Measurements from ENCODE around the gene POM121C.
"Not testable (repeated sequence)": the region's sequence is repeated elsewhere in the genome, so short reads cannot be mapped to it uniquely, and the experiment has no call there.

The POM121C gene

DNA sequence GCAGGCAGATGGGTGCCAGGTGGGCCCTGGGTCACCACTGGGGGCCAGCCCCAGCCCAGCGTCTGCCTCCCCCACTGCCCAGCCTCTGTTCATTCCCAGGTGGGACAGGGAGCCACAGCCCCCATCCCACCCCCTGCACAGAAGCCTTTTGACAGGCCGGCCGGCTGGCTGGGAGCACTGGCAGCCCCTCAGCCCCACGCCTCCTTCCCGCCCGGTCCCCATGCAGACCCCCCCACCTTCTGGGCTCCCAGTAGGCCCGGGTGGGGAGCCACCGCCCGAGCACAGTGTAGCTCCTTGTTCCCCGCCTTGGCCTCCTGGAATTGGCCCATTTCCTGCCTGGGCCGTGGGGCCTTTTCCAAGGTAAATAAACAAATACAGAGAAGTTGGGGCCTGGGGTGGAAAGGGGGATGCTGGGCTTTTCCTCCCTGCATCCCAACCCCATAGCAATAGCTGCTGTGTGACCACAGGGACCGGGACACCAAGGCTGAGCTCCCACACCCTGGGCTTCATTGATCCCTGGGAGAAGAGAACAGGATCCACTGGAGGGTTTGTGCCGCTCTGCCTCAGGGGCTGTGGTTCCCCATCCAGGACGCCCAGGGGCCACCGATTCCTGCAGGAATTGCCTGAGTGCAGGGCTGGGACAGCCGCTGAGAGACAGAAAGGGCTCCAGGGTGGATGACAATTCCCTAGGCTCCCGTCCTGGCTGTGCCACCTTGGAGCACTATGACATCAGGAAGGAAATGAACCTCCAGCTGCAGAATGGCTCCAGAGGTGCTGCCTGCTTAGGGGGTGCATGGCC is 111.4 kb downstream of the POM121C start:
- H3K4me3 ChIP-seq (ENCODE audit: low read depth, low read length); DNase-seq (ENCODE audit: low read depth, low spot score); CTCF ChIA-PET; POLR2A ChIA-PET: not testable (repeated sequence)

DNA sequence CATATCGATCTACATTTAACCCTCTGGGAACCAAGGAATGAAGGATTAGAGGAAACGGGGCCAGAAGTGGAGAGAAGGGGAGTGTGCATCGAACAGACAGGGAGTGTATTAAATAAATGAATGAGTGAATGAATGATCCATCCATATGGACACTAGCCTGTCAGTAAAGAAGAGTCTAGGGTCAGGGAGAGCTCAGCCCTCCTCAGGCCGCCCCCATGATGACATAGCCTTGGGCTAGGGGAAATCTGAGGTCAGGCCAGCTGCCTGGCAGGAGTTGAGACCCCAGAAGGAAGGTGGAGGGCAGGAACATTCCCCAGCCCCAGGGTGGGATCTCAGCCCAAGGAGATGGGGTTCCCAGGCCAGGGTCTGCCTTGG is 112.0 kb downstream of the POM121C start:
- H3K4me3 ChIP-seq (ENCODE audit: low read depth, low read length); CTCF ChIA-PET; DNase-seq (ENCODE audit: low read depth, low spot score); POLR2A ChIA-PET: not testable (repeated sequence)

DNA sequence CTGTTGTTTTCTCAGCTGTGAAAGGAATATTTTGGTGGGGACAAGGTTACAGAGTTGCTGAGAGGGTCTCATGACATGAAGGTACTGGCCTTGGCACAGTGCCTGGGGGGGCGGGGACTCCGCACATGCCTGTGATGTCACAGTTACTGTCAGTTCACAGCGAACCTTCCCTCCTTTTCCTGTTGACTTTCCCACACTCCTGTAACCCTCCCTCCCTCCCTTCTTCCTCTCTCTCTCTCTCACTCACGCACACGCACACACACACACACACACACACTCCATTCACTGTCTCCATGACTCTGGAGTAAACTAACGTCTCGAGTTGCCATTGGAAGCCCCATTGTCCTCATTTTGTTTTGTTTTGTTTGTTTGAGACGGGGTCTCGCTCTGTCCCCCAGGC is 118.8 kb downstream of the POM121C start:
- DNase-seq (ENCODE audit: low read depth, low spot score); POLR2A ChIA-PET; CTCF ChIA-PET; H3K4me3 ChIP-seq (ENCODE audit: low read depth, low read length): not testable (repeated sequence)
